Measurements from ENCODE around the gene CDH24. TPM values are rescaled to one million over a fixed set of nuclear protein-coding genes. Genes with fewer than 3 reads are reported as not detected.

CDH24 gene
- total and polyA plus RNA-seq, 2 of the 13 experiments (the other 11 are each of a cell fraction or from before 2014, with no cell fraction given), result 0.69 to 0.99 TPM

GRCh38 chr14:23023795-23024152 is 33.5 kb downstream of the CDH24 start:
- FAIRE-seq (no peak), DNase-seq (ENCODE audit: low spot score) (no peak), ATAC-seq (no peak)
- Histone ChIP-seq H4K20me1 (ENCODE audit: insufficient read depth, low read length) (0 out of 2 replicates have a peak, but pooled peaks cover 6% of the 10 kb centered on the region), H3K4me1 (ENCODE audit: insufficient read depth, low read length) (peaks cover 21% of the 10 kb centered on the region), H3K9me3 (ENCODE audit: low read length) (no peaks in the 10 kb centered on the region), H3K27ac (ENCODE audit: extremely low read length, insufficient read depth, low read length) (no peak overlapping the region), H3K4me3 (replicated peaks in 1 of 3; ENCODE audit: insufficient read depth in 1 of 3, low read depth in 2 of 3, low read length in 3 of 3) (no peak overlapping the region), H3K4me2 (ENCODE audit: low read depth, low read length) (no peak overlapping the region), H3K27me3 (ENCODE audit: control insufficient read depth in 1 of 2, insufficient read depth in 2 of 2, low read length in 2 of 2) (no peaks in the 10 kb centered on the region), H3K36me3 (replicated peaks in 1 of 2; ENCODE audit: control insufficient read depth in 1 of 2, insufficient read depth in 2 of 2, low read length in 2 of 2) (peaks cover 16 to 30% of the 10 kb centered on the region in 2 experiments), H3K9ac (ENCODE audit: insufficient read depth, low read depth, low read length) (no peak overlapping the region), H3K79me2 (ENCODE audit: insufficient read depth, low read length) (peaks cover 7% of the 10 kb centered on the region), H2AFZ (ENCODE audit: low read length) (no peak overlapping the region)
- intact Hi-C loops (cut with micrococcal nuclease; ENCODE audit: unreplicated experiment), result no loop called here
- POLR2A ChIA-PET, result interaction anchor here (0.7 to 15.1 kb wide), 9 partner anchors 10 to 48 kb away, joined by 3 to 203 read pairs (median 4); partner anchors contain the start of genes AJUBA and PSMB5
- CTCF ChIA-PET (ENCODE audit: low intra/inter-chr PET ratio, low total read pairs), result no interaction called here
- in situ Hi-C loops (cut with HindIII; ENCODE audit: extremely low pct_ligation_motif_present, low pct_unique_long_range_greater_than_20kb), result no loop called here
- 99% methylated on average over 2 of the region's 2 CpGs for WGBS (ENCODE audit: low lambda C conversion rate)
- BruUV-seq (replicated peaks), result no TSS peak
- TF ChIP-seq POLR2G (IDR thresholded peaks at IDR 0.05; ENCODE audit: low read depth, low read length) (peak; percentile 50), POLR2A (IDR thresholded peaks at IDR 0.05; ENCODE audit: insufficient read depth in 1 of 2, low read depth in 2 of 2, low read length in 2 of 2) (peak in 1 of 2 experiments; percentile 47; a peak in 3 of 4 replicates), MXD3 (CRISPR knock-in tag; IDR thresholded peaks at IDR 0.05) (no peak), ARNT2 (CRISPR knock-in tag; IDR thresholded peaks at IDR 0.05; ENCODE audit: low read depth) (no peak), KAT7 (CRISPR knock-in tag; IDR thresholded peaks at IDR 0.05; ENCODE audit: borderline replicate concordance) (no peak), SIX1 (CRISPR knock-in tag; IDR thresholded peaks at IDR 0.05; ENCODE audit: borderline replicate concordance) (no peak), BCL3 (CRISPR knock-in tag; IDR thresholded peaks at IDR 0.05) (0 out of 2 replicates have a peak, but pooled peaks have one; percentile 17), POLR2AphosphoS5 (IDR thresholded peaks at IDR 0.05; ENCODE audit: low read depth, low read length) (peak; percentile 46), POLR2AphosphoS2 (IDR thresholded peaks at IDR 0.05; ENCODE audit: low read depth, low read length) (0 out of 2 replicates have a peak, but pooled peaks have one; percentile 1), RBM22 (optimal IDR thresholded peaks at IDR 0.05; ENCODE audit: low read length) (peak; percentile 72), HOXA5 (CRISPR knock-in tag; IDR thresholded peaks at IDR 0.05) (no peak), CTCF (CRISPR knock-in tag; IDR thresholded peaks at IDR 0.05) (no peak), SKIL (CRISPR knock-in tag; IDR thresholded peaks at IDR 0.05; ENCODE audit: borderline replicate concordance) (no peak), KMT2B (CRISPR knock-in tag; IDR thresholded peaks at IDR 0.05) (no peak), ZNF224 (CRISPR knock-in tag; IDR thresholded peaks at IDR 0.05) (no peak), CEBPZ (IDR thresholded peaks at IDR 0.05; ENCODE audit: low read length) (no peak), ZFP36L2 (CRISPR knock-in tag; IDR thresholded peaks at IDR 0.05) (no peak)
